IMR-90 (cell line): ENCODE data around the gene PSMD1. TPM values are rescaled to one million over a fixed set of nuclear protein-coding genes. Genes with fewer than 3 reads are reported as not detected.

Experiments used
- ATAC-seq: fragments of 200-7000 bp; cut with Tn5 transposase; 2 replicates; pipeline ENCODE4 v1.9.1; 2020; ENCODE audit warnings: low read depth, mild to moderate bottlenecking, moderate library complexity
- BruUV-seq: library from RNA; stranded (reverse); fragments of 400-500 nt; replicated peaks from 2 replicates; lab custom pipeline; 2021; lab: Mats Ljungman, UMichigan
- CTCF ChIA-PET: fragments of 300-600 bp; formaldehyde crosslinking; extraction: SDS; loops from one replicate; lab custom pipeline; 2021; ENCODE audit warnings: antibody characterized with exemption; lab: Yijun Ruan, JAX
- POLR2A ChIA-PET: fragments of 300-600 bp; sonication (Branson Sonifier 250); formaldehyde crosslinking; loops from one replicate; lab custom pipeline; 2022; ENCODE audit warnings: antibody characterized with exemption; ENCODE audit not compliant: unreplicated experiment; lab: Charles Lee
- DNase-seq: peaks from one replicate; pipeline ENCODE4 v3.0.0; 2013
- H2AFZ ChIP-seq: replicated peaks from 2 replicates; pipeline ENCODE3; 2013; ENCODE audit warnings: low read length, mild to moderate bottlenecking; ENCODE audit not compliant: poor library complexity
- H2AK5ac ChIP-seq: 2 replicates; pipeline ENCODE4 v1.6.1; 2013; ENCODE audit warnings: low read depth, low read length, inconsistent platforms
- H2AK9ac ChIP-seq: replicated peaks from 2 replicates; pipeline ENCODE3; 2013; ENCODE audit warnings: mild to moderate bottlenecking, low read depth, low read length, moderate library complexity; ENCODE audit not compliant: poor library complexity
- H2BK120ac ChIP-seq: 2 replicates; pipeline ENCODE4 v1.6.1; 2013; ENCODE audit warnings: low read depth, low read length, inconsistent platforms
- H2BK15ac ChIP-seq: 3 replicates; pipeline ENCODE4 v1.6.1; 2013; ENCODE audit warnings: low read depth, low read length, inconsistent platforms
- H2BK20ac ChIP-seq: 2 replicates; pipeline ENCODE4 v1.6.1; 2013; ENCODE audit warnings: low read depth, mild to moderate bottlenecking, inconsistent platforms, low read length, moderate library complexity
- H2BK5ac ChIP-seq: 2 replicates; pipeline ENCODE4 v1.6.1; 2013; ENCODE audit warnings: mild to moderate bottlenecking, low read depth, low read length, inconsistent platforms; ENCODE audit not compliant: poor library complexity, severe bottlenecking
- H3K14ac ChIP-seq: replicated peaks from 2 replicates; pipeline ENCODE4 v1.6.1; 2013; ENCODE audit warnings: low read depth, low read length, inconsistent platforms
- H3K18ac ChIP-seq: 2 replicates; pipeline ENCODE4 v1.6.1; 2013; ENCODE audit warnings: low read depth, low read length, control low read depth
- H3K23ac ChIP-seq: 2 replicates; pipeline ENCODE4 v1.6.1; 2013; ENCODE audit warnings: low read depth, low read length, inconsistent platforms
- H3K27ac ChIP-seq: 2 replicates; pipeline ENCODE4 v1.5.1; 2013; ENCODE audit warnings: mild to moderate bottlenecking, control low read depth, low read length; ENCODE audit not compliant: insufficient read depth
- H3K27me3 ChIP-seq: 2 replicates; pipeline ENCODE4 v1.6.1; 2013; ENCODE audit warnings: low read length; ENCODE audit not compliant: control insufficient read depth, insufficient read depth
- H3K36me3 ChIP-seq: 2 replicates; pipeline ENCODE4 v1.6.1; 2013; ENCODE audit warnings: low read length, mixed read lengths; ENCODE audit not compliant: control insufficient read depth, insufficient read depth
- H3K4ac ChIP-seq: 2 replicates; pipeline ENCODE4 v1.6.1; 2013; ENCODE audit warnings: low read depth, low read length, inconsistent platforms
- H3K4me1 ChIP-seq: 2 replicates; pipeline ENCODE4 v1.6.1; 2013; ENCODE audit warnings: low read length, mixed read lengths; ENCODE audit not compliant: control insufficient read depth, insufficient read depth
- H3K4me2 ChIP-seq: 2 replicates; pipeline ENCODE4 v1.6.1; 2013; ENCODE audit warnings: low read depth, mild to moderate bottlenecking, control low read depth, low read length, moderate library complexity
- H3K4me3 ChIP-seq: 2 replicates; pipeline ENCODE4 v1.5.1; 2013; ENCODE audit warnings: low read depth, mild to moderate bottlenecking, control low read depth, low read length, moderate library complexity; ENCODE audit not compliant: insufficient read depth
- H3K56ac ChIP-seq: 2 replicates; pipeline ENCODE4 v1.6.1; 2013; ENCODE audit warnings: low read length, inconsistent platforms; ENCODE audit not compliant: insufficient read depth; ENCODE audit errors: extremely low read depth
- H3K79me1 ChIP-seq, 2 experiments: 2 replicates each; pipeline ENCODE4 v1.6.1; 2013; ENCODE audit warnings: low read length in 2 of 2, inconsistent platforms in 1 of 2, low read depth in 1 of 2
- H3K9ac ChIP-seq: 2 replicates; pipeline ENCODE4 v1.6.1; 2013; ENCODE audit warnings: low read depth, low read length, control low read depth
- H3K9me1 ChIP-seq: 2 replicates; pipeline ENCODE4 v1.6.1; 2013; ENCODE audit warnings: low read length, inconsistent platforms; ENCODE audit not compliant: insufficient read depth
- H3K9me3 ChIP-seq: 2 replicates; pipeline ENCODE4 v1.6.1; 2013; ENCODE audit warnings: low read length; ENCODE audit not compliant: control insufficient read depth, insufficient read depth
- H4K20me1 ChIP-seq: 2 replicates; pipeline ENCODE4 v1.6.1; 2013; ENCODE audit warnings: low read length, inconsistent platforms; ENCODE audit not compliant: insufficient read depth
- H4K5ac ChIP-seq: 2 replicates; pipeline ENCODE4 v1.6.1; 2013; ENCODE audit warnings: mild to moderate bottlenecking, low read depth, low read length, control low read depth
- H4K8ac ChIP-seq, 2 experiments: 2 replicates each; pipeline ENCODE4 v1.6.1; 2013; ENCODE audit warnings: low read depth in 2 of 2, low read length in 2 of 2, control low read depth in 1 of 2, inconsistent platforms in 1 of 2
- H4K91ac ChIP-seq: 2 replicates; pipeline ENCODE4 v1.6.1; 2013; ENCODE audit warnings: low read depth, low read length, inconsistent platforms; ENCODE audit not compliant: insufficient read depth
- CEBPB ChIP-seq: IDR thresholded peaks from 2 replicates; pipeline ENCODE4 v1.6.1; 2012; ENCODE audit warnings: low read depth, low read length, improper control_type of control experiment
- FOS ChIP-seq: fragments of 150-350 bp; IDR thresholded peaks from 2 replicates; pipeline ENCODE4 v1.6.1; 2016; ENCODE audit warnings: low read depth, low read length
- MAFK ChIP-seq: IDR thresholded peaks from 2 replicates; pipeline ENCODE4 v1.6.1; 2012; ENCODE audit warnings: low read depth, low read length, improper control_type of control experiment
- RAD21 ChIP-seq: IDR thresholded peaks from 2 replicates; pipeline ENCODE4 v1.6.1; 2012; ENCODE audit warnings: low read length, improper control_type of control experiment
- SMC3 ChIP-seq: fragments of 150-350 bp; IDR thresholded peaks from 2 replicates; pipeline ENCODE4 v1.6.1; 2016; ENCODE audit warnings: low read depth, mild to moderate bottlenecking, antibody characterized with exemption, low read length, moderate library complexity
- WGBS, 2 experiments: methylation state at CpG; one replicate each; pipeline versions ENCODE4 v1.1.5 to v1.1.7; 2013; ENCODE audit warnings: missing lambda C conversion rate in 2 of 2; ENCODE audit not compliant: insufficient read length in 1 of 2; ENCODE audit errors: extremely low coverage in 2 of 2; 5-methylcytosine and 5-hydroxymethylcytosine counted together
- dilution Hi-C: fragments of 300-500 bp; cut with HindIII; formaldehyde crosslinking; loops from one replicate; pipeline ENCODE4 v1.14.3; 2018; ENCODE audit warnings: low sequenced_read_pairs; ENCODE audit not compliant: unreplicated experiment
- in situ Hi-C: fragments of 300-500 bp; cut with MboI; formaldehyde crosslinking; loops from 3 replicates; pipeline ENCODE4 v1.14.3; 2019; ENCODE audit warnings: low sequenced_read_pairs, inconsistent platforms, mixed read lengths
- intact Hi-C: fragments of 100-400 bp; cut with micrococcal nuclease; formaldehyde crosslinking; loops from 2 replicates; pipeline ENCODE4 v1.10.0; 2022
- polyA plus RNA-seq, 3 experiments: library from polyadenylated mRNA; depleted of rRNA; stranded (reverse); fragments of >200 nt; gene quantifications; 2 replicates each; pipeline ENCODE4 v1.2.3, GENCODE V29; 2012; ENCODE audit warnings: low replicate concordance in 1 of 3
- total RNA-seq: library from RNA; depleted of rRNA; stranded (reverse); fragments of >200 nt; gene quantifications from 2 replicates; pipeline ENCODE4 v1.2.3, GENCODE V29; 2012
- TF ChIP-seq, protein P1 (sequence below): conservative IDR thresholded peaks from 2 replicates; pipeline ENCODE4 v1.5.1; 2012; ENCODE audit warnings: mild to moderate bottlenecking, low read depth, low read length, improper control_type of control experiment
- TF ChIP-seq, protein P2 (sequence below): fragments of 150-350 bp; IDR thresholded peaks from 2 replicates; pipeline ENCODE4 v1.6.1; 2016; ENCODE audit warnings: low read depth, mild to moderate bottlenecking, low read length, moderate library complexity, borderline replicate concordance

The PSMD1 gene
- total and polyA plus RNA-seq, 2 of the 4 experiments (the other 2 are of a cell fraction), result 89.8 to 181 TPM

DNA sequence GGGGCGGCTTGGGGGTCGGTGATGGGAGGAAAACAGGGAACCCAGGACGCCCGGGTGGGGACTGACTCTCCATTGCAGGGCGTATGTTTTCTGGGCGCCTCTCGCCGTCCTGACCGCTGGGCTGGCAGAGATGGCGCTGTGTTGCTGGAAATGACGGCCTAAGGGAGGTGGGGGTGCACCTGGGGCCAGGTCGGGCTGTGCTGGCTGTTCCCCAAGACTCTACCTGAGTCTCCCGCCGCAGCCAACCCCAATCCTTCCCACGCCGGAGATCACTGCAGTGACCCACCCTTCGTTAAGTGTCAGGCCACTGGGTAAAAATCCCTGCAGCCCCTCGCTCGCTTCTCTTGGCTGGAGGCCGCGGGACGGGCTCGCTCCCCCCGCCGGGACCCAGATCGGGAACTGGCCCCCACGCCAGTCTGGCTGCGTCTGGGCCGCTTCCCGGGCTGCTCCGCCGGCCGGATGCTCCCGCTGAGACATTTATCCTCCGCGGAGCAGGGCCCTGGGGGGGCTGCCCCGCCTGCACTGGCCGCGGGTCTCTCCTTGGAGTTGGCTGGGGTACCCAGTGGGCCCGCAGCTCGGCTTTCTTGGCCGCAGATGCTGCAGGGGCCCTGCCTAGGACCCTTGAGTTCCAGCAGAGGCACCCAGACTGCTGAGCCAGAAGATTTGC is 134.0 kb downstream of the PSMD1 start (continued):
- no peak for TF ChIP-seq FOS

DNA sequence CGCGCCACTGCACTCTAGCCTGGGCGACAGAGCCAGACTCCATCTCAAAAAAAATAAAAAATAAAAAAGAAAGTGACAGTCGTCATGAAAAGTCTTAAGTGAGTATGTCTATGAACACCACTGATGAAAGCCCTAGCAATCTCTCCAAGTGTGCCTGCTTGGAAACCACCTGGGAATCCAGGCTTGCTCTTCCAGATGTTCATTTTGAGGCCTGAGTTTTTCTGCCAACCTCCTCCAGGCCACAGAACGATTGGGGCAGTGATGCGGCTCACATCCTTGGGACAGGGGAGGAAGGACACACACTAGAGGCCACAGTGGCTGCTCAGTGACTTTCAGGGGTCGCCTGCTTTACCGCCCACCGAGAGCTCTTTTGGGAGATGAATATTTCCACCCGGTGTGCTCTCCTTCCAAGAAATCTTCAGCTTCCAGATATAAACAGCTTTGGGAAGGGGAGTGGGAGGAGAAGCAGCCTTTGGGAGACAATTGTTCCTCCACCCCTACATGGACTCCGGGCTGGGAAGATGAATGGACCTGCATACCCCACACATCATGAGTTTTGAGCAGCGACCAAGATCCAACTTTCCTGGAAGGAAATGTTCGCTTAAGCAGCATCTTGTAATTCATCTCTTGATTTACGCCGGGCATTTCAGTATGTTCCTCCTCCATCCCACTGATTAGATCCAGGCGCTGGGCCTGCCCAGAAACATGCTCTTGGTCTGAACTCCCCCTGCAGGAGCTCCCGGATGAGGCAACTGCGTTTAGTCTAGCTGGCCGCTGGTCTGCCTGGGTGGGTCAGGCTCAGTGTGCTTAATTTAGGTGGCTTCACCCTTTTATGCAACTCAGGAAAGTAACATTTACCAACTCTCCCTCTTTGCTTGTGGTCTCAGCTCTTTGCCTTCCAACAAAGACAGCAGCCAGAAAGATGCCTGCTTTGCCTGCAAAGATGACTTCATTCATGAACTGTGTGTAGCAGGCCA is 135.5 kb downstream of the PSMD1 start:
- intact Hi-C loops (loop anchor here (1.0 kb wide), 1 partner anchor 88 kb away; no protein-coding TSS in a partner anchor), in situ Hi-C loops (loop anchor here (5.0 kb wide), 1 partner anchor 80 kb away; no protein-coding TSS in a partner anchor), dilution Hi-C loops (no loop called here)
- Histone ChIP-seq H4K5ac (peak overlapping the region; percentile 87), H3K9ac (peak overlapping the region; percentile 61), H3K9me1 (peaks cover 3% of the 10 kb centered on the region; the same call in 1 of the 2 replicates), H4K20me1 (no peaks in the 10 kb centered on the region), H2BK120ac (peak overlapping the region; percentile 99), H2BK5ac (peak overlapping the region; percentile 6), H3K23ac (peak overlapping the region; percentile 97), H4K91ac (peak overlapping the region; percentile 92), H3K9me3 (no peaks in the 10 kb centered on the region), H3K56ac (peak overlapping the region; percentile 75; the same call in 1 of the 2 replicates), H3K4me2 (peak overlapping the region; percentile 23; the same call in 1 of the 2 replicates), H4K8ac (peak overlapping the region; percentile 86 to 99), H3K4ac (peak overlapping the region; percentile 97), H2BK15ac (peak overlapping the region; percentile 98), H3K27ac (peak overlapping the region; percentile 71; the same call in 1 of the 2 replicates), H3K14ac (peak overlapping the region; percentile 96), H3K36me3 (no peaks in the 10 kb centered on the region), H3K27me3 (no peaks in the 10 kb centered on the region), H3K4me1 (peaks cover 14% of the 10 kb centered on the region; the same call in 1 of the 2 replicates), H3K18ac (peak overlapping the region; percentile 82), H2AK5ac (peak overlapping the region; percentile 96), H2AK9ac (peak overlapping the region; percentile 94), H2AFZ (peak overlapping the region; percentile 96), H2BK20ac (peak overlapping the region; percentile 99), H3K4me3 (no peak overlapping the region), H3K79me1 (no peaks in the 10 kb centered on the region)
- BruUV-seq, result no TSS peak
- 7% methylated on average over 3 of the region's 19 CpGs; no CpG with 5 or more reads in 1 of the 2 experiments for WGBS, 2 experiments
- peak; percentile 98 for ATAC-seq
- POLR2A ChIA-PET, result no interaction called here
- CTCF ChIA-PET, result interaction anchor here (0.5 to 4.2 kb wide), 15 partner anchors 9 to 139 kb away, joined by 3 to 25 read pairs (median 3); no protein-coding TSS in a partner anchor
- peak; percentile 83 for DNase-seq
- no peak for TF ChIP-seq MAFK
- TF ChIP-seq RAD21, result peak; percentile 84
- TF ChIP-seq, protein P1, sequence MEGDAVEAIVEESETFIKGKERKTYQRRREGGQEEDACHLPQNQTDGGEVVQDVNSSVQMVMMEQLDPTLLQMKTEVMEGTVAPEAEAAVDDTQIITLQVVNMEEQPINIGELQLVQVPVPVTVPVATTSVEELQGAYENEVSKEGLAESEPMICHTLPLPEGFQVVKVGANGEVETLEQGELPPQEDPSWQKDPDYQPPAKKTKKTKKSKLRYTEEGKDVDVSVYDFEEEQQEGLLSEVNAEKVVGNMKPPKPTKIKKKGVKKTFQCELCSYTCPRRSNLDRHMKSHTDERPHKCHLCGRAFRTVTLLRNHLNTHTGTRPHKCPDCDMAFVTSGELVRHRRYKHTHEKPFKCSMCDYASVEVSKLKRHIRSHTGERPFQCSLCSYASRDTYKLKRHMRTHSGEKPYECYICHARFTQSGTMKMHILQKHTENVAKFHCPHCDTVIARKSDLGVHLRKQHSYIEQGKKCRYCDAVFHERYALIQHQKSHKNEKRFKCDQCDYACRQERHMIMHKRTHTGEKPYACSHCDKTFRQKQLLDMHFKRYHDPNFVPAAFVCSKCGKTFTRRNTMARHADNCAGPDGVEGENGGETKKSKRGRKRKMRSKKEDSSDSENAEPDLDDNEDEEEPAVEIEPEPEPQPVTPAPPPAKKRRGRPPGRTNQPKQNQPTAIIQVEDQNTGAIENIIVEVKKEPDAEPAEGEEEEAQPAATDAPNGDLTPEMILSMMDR, result peak; percentile 82
- TF ChIP-seq, protein P2, sequence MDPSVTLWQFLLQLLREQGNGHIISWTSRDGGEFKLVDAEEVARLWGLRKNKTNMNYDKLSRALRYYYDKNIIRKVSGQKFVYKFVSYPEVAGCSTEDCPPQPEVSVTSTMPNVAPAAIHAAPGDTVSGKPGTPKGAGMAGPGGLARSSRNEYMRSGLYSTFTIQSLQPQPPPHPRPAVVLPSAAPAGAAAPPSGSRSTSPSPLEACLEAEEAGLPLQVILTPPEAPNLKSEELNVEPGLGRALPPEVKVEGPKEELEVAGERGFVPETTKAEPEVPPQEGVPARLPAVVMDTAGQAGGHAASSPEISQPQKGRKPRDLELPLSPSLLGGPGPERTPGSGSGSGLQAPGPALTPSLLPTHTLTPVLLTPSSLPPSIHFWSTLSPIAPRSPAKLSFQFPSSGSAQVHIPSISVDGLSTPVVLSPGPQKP, result no peak
- TF ChIP-seq SMC3, result peak; percentile 77
- TF ChIP-seq CEBPB, result peak; percentile 52
